ENCODE data around the gene GSC2. TPM values are rescaled to one million over a fixed set of nuclear protein-coding genes. Genes with fewer than 3 reads are reported as not detected.

GSC2 gene, protein sequence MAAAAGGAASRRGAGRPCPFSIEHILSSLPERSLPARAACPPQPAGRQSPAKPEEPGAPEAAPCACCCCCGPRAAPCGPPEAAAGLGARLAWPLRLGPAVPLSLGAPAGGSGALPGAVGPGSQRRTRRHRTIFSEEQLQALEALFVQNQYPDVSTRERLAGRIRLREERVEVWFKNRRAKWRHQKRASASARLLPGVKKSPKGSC
- total RNA-seq (2014; rRNA removed; shearing (Covaris generic)): 0.44 TPM in 1 of 2 replicates, not detected in the other

DNA sequence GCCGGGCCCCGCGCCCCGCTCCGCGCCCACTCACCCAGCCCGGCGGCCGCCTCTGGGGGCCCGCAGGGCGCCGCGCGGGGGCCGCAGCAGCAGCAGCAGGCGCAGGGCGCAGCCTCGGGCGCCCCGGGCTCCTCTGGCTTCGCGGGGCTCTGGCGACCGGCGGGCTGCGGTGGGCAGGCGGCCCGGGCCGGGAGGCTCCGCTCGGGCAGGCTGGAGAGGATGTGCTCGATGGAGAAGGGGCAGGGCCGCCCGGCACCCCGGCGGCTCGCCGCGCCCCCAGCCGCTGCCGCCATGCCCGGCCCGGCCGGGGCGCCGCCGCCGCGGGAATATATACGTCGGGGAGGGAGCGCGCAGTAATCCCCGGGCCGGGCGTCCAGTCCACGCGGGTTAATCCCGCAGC lies at the start of gene GSC2:
Gene GSC2 (minus strand): TSS at position 302 of the 400 bp plus-strand sequence. CDS start 9 bp downstream, at position 293.
- DNase-seq (ENCODE audit: low spot score): no peak
- in situ Hi-C loops (cut with HindIII; ENCODE audit: low sequenced_read_pairs): no loop called here

DNA sequence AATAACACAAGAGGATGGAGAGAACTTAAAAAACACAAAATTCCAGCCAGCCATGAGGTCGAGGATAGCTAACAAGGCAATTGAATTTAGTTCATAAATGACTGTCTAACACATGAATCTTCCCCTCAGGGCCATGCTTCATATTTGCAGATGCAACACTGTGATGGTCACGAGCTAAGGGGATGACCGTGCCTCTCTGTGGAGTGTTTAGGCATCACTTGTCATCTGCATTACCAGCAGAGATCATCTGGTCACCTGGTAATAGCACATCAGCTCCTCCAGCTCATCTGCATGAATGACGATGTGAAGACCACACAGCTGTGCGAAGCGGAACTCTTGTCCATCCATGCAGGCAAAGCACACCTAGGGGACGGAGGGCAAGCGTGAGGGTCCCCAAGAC lies 49.4 kb upstream of the GSC2 start:
- in situ Hi-C loops (cut with HindIII; ENCODE audit: low sequenced_read_pairs): no loop called here
- DNase-seq (ENCODE audit: low spot score): no peak

DNA sequence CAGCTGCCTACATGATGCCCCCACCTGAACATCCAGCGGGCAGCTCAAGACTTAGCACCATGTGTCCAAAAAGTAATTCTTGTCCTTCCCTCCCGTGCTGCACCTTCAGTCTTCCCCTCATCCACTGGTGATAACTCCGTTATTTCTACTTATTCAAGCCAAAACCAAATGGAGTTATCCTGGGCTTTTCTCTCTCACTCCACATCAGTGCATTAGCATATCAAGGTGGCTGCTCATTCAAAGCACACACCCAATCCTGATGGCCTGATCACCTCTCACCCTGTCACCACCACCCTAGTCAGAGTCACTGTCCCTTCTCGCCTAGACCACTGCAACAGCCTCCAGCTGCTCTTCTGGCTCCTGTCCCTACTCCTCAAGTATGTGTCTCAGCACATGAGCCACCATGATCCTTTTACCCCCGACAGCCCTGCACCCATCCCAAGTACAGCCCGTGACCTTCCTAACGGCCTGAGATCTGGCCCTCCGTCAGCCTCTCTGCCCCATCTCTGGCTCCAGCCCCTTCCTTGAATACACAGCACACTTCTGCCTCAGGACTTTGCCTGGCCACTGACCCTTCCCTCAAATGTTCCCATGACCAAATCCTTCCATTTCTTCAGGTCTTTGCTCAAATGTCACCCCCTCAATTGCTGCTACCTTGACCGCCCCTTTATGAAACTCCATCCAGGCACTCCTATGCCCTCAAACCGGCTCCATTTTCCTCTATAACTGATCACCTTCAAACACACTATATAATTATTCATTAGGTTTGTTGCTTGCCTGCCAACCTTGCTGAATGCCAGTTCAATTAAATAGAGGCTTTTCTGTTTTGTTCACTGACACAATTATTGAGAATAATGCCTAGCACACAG lies 48.1 kb upstream of the GSC2 start:
- in situ Hi-C loops (cut with HindIII; ENCODE audit: low sequenced_read_pairs): no loop called here
- DNase-seq (ENCODE audit: low spot score): no peak

DNA sequence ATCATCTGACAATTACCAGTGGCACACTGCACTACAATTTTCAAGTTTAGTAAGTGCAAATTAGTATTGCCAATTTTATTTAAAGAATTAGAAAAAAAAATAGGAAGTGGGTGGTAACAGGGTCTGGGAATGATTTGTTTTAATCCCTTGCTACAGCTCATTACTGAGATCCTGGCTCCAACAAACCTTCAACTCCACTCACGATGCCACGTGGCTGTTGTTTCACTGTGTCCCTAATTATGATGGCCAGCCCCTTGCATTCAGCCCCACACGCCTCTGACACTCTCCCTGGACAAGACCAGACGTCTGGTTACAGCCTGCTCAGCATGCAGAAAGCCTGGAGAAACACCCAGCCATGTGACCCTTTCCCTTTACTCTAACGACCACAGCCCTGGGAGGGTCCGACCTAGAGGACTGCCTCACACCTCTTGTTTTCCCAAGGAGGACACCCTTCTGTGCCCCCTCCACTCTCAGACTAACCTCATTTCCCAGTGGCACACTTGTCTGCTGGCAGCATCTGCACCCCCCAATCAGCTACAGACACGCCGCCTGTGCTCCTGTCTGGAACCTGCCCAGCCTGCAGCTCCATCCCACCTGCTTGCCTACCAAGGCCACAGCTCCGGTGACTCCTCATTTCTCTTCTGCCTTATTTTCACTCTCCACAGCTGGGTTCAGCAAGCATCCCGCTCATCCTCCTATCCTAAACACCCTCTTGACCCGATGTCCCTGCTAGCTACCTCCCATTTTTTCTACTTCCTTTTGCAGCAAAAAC lies 46.9 kb upstream of the GSC2 start:
- DNase-seq (ENCODE audit: low spot score): no peak
- in situ Hi-C loops (cut with HindIII; ENCODE audit: low sequenced_read_pairs): no loop called here

DNA sequence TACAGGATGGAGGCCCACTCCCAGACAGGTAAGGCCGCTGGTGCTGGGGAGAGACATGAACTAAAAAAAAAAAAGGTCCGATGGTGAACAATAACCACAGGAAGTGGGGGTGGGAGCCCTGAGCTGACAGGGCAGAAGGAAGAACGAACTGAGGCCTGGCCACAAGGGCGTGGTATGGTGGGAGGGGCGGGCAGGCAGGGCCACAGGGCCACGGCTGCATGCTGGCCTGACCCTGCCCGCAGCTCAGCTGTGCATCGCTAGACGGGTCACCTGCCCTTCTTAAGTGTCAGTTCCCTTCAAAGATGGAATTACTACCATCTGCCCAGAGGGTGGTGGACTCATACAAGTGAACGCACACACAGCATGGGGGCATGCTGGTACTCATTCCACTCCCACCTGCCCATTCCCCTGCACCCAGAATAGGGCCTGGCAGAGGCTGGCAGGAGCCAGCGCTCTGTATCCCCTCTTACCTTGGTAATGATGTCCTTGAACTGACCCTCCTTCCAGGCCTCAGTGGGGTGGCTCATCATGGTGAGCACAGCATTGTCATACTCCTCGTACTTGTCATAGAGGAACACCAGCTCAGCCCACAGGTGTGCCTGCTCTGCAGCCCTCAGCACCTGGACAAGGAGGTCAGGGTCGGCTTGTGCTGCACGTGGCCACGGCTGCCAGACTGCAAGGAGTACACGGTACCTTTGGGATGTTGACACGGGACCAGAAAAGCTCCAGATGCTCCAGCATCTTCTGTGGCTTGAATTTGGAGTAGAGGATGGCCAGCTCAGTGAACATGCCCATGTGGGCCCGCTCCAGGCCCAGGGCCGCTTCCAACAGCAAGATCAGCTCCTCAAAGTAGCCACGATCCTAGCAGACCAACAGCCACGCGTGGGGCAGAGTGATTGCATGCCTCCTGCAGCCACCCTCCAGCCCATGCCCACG lies 46.0 kb upstream of the GSC2 start:
- DNase-seq (ENCODE audit: low spot score): no peak
- in situ Hi-C loops (cut with HindIII; ENCODE audit: low sequenced_read_pairs): no loop called here

DNA sequence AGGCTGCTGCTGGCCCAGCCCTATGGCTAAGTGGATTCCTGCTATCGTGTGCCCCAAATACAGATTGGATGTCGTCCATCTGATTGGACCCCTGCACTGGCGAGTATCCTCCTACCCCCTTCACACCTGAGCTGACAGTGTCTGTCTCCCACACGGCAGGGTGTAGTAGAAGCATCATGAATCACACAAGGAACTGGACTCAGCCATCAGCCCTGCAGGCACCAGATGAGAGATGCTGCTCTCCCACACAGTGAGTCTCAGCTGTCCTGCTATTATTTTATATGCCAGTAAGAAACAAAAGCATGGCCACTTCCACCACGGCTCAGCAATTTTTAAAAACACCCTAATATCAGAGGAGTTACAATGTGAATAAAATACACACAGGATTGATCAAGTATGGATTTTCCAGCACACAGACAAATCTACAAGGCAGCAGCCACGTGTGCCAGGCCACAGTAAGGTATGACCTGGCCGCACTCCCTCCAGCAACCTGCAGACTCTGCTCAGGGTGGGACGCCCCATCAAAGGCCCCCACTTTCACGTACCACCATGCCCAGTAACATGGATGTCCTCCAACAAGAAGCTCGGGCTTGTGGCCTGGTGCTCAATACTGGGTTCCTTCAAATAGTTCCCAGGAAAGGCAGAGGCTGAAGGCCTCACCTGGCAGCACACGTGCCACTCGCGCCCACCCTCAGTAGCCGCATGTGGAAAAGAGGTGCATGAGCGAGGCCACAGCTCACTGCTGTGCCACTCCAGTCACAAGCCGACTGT lies 44.9 kb upstream of the GSC2 start:
- in situ Hi-C loops (cut with HindIII; ENCODE audit: low sequenced_read_pairs): no loop called here
- no peak for DNase-seq (ENCODE audit: low spot score)

DNA sequence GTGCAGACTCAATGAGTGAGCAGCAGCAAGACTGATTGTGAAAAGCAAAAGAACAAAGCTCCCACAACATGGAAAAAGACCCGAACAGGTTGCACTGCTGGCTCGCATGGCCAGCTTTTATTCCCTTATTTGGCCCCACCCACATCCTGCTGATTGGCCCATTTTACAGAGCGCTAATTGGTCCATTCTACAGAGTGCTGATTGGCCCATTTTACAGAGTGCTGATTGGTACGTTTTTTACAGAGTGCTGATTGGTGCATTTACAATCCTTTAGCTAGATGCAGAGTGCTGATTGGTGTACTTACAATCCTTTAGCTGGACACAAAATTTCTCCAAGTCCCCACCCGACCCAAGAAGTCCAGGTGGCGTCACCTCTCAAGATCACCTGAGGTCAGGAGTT lies 43.8 kb upstream of the GSC2 start:
- in situ Hi-C loops (cut with HindIII; ENCODE audit: low sequenced_read_pairs): no loop called here
- DNase-seq (ENCODE audit: low spot score): no peak

DNA sequence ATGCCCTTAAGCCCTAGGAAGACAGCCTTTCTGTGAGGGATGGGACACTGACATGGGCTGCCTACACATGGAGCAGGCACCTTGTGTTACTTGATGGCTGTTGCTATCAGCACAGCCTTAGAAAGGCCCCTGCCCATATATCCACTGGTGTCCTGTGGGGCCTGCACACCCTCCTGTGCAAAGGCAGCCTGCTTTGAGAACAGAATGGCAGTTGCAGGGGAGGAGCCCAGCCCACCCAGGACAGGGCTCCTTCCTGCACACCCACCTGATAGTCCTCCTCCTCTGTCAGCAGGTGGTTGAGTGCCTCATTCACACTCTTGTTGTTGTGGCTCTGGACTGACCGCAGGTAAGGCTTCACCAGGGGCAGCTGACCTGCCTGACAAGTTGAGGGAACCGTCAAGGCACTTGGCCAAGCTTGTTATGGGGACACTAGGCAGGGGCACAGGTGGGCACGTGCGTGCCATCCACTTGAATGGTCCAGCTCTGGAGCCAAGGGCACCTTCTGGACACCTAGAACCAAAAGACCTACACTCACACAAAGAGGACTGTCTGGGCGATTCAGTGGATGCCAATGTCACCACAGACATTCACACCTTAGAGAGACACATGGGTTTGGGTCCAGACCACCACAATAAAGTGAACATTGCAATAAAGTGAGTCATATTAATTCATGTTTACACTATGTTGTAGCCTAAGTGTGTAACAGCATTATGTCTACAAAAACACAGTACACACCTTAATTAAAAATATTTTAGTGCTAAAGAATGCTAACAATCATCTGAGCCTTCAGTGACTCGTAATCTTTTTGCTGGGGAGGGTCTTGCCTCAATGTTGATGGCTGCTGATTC lies 37.8 kb upstream of the GSC2 start:
- in situ Hi-C loops (cut with HindIII; ENCODE audit: low sequenced_read_pairs): no loop called here
- no peak for DNase-seq (ENCODE audit: low spot score)

DNA sequence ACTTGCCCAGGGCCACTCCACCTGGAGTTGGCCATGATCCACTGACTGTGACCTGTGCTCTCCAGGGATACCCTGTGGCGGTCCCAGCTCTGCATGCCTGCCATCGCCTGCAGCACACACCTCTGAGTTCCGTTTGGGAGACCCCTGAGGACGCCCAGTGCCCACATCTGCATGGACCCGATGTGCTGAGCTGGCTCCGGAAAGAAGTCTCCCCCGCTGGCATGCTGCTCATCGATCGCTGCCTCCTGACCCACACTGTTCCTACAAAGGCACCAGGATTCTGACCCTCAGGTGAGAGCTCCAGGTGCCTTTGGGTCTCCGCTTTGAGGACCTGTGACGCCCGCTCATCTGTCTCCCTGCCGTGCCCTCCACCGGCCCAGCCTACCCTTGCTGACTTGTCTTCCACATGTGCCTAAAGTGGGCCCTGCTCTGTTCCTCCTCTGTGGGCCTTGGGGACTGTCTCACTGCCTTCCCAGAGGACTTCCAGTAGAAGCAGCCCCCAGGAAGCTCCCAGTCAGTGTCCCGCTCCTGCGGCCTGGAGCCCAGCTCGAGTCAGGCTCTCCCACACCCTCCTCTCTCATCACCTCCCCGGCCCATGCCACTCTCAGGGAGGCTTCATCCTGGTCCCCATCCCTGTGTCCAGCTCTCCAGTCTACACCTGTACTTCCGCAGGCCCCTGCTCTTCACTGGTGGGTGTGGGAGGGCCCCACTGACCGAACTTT lies 34.3 kb upstream of the GSC2 start:
- DNase-seq (ENCODE audit: low spot score): no peak
- in situ Hi-C loops (cut with HindIII; ENCODE audit: low sequenced_read_pairs): no loop called here

DNA sequence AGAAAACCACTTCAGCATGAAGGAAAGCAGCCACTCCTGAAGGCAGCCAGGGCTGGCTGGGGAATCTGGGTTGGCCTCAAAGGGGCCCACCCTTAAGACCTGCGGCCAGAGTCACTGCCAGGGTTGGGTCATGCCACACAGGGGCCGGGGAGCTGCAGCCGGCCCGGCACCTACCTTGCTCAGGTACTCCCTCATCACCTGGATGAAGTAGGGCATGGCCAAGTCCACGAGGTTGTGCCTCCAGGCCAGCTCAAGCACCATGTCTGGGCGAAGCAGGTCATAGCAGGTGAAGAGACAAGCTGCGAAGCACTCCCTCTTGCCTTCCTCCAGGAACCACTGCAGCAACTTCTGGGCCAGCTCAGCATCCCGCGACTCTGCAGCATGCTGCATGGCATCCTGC lies 33.1 kb upstream of the GSC2 start:
- in situ Hi-C loops (cut with HindIII; ENCODE audit: low sequenced_read_pairs): no loop called here

DNA sequence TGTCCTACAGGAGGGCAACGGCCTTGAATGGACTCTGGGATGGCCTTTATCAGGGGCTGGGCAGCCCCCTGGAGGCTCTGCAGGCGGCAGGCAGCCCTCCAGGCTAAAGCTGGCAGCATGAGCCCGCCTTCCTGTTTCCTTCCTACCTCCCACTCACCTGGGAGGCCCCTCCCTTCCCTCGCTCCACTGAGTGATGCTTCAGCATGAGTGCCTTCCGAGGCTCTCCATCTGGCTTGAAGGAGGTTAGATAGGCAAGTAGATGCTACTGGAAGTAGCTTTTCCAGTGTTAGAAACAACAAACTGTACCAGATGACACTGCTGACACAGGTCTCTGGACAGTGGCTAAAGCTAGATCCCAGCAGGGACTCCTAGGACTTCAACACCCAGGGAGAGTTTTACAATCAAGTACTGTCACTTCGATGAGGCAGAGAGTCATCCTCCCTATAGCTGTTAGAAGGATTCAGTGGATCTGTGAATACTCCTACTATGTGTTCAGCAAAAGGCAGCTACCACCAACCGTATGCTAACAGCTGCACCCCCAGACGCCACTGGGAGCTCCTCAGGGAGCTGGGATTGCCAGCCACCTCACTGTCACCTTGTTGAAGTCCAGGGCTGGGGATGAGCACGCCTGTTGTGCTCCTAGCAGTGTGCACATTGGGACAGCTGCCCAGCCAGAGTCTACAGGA lies 32.5 kb upstream of the GSC2 start:
- no peak for DNase-seq (ENCODE audit: low spot score)
- in situ Hi-C loops (cut with HindIII; ENCODE audit: low sequenced_read_pairs): no loop called here

More for the DNA sequence above, 33.1 kb upstream of the GSC2 start:
- DNase-seq (ENCODE audit: low spot score): no peak

DNA sequence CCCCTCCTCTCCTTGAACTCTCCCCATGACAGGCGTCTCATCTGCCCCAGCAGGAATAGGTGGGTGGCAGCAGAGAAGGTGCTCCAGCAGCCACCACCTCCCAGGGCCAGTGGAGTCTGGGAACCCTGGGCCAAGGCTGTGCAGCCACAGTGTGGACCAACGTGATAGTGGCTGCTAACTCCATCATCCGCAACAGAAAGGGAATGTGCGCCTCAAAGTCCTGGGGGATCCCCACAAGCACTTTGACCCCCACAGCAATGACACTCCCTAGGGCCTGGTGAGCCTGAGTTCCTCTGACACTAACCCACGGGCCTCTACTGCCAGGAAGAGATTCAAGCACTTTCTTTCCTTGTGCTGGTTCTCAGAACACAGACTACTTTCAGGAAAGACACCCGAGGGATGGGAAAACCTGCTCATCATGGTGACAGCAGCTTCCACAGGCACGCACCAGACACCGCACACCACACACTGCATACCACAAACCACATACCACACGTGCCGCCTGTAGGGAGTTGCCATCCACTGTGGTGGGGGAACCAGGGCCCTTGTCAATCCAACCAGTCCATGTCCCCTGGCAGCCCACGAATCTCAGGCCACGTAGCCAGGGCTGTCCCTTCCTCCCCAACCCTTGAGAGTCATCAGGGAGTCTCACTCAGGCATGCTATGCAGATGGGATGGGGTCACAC lies 31.8 kb upstream of the GSC2 start:
- in situ Hi-C loops (cut with HindIII; ENCODE audit: low sequenced_read_pairs): no loop called here
- no peak for DNase-seq (ENCODE audit: low spot score)

DNA sequence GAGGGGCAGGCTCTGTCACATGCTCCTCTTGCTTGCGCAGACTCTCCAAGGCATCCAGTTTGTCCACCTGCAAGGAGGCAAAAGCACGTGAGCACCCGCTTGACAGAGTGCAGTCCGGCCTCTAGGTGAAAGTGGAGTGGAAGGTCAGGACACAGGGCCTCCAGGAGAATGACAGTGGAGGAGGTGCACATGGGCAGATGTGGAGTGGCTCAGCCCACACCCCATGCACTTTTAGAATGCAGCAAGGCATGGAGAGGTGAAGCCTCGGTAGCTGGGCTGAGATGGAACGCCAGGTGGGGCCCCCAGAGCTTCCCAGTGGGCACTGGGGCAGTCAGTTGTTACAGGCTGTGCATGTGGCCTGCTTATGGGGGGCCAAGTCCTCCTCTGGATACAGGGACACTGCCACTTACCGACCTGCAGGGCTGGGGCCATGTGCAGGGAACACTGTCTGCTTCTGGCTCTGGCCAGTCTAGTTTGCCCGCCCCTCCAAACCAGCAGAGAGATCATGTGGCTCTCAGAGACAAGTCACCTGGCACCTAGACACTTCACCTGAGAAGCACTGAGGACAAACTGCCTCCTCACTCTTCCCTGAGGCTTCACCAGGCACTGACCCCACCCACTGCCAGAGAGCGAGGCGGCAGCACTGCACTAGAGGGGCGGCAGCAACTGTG lies 30.8 kb upstream of the GSC2 start:
- no peak for DNase-seq (ENCODE audit: low spot score)
- in situ Hi-C loops (cut with HindIII; ENCODE audit: low sequenced_read_pairs): no loop called here

DNA sequence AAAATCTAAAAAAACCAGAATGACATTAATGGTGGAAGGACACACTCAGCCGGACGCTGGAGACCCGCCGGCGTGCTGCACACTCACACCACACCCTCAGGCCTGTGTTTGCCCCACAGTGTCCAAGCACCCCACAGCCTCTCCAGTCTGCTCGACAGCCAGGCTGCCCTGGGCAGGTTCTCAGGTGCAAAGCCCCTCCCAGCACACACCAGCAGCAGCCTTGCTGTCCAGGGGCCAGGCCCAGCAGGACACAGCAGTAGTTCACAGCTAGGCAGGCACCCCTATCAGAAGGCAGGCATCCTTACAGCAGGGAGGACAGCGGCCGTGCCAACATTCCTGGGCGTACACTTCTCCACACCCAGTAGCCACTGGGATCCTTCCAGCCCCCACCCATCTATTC lies 30.1 kb upstream of the GSC2 start:
- in situ Hi-C loops (cut with HindIII; ENCODE audit: low sequenced_read_pairs): no loop called here
- DNase-seq (ENCODE audit: low spot score): no peak

DNA sequence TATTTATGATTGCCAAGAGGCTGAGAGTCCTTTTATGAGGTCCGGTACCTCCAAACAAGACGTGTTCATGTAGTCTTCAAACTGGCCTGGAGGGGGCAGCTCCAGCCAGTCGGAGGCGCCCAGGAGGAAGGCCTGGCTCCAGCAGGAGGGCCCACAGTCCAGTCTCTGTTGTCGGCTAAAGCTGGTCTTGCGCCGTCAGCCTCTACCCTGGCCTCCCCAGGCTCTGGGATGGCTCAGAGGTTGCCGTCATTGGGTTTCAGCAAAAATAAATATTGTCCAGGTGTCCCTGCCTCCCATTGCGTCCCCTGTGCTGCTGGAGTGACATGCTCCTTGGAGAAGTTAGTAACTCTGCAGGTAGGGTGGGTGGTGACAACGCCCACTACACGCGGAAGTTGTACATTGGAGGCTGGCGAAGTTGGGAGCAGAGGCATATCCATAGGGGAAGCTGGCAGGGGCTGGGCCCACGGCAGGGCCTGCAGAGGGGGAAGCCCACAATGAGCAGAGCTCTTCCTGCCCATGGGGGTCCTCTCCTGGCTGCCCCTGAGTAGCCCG lies 29.5 kb upstream of the GSC2 start:
- peak; percentile 86 for DNase-seq (ENCODE audit: low spot score)
- in situ Hi-C loops (cut with HindIII; ENCODE audit: low sequenced_read_pairs): no loop called here

Measured in G401 (cell line).